GM19035 (cell line): ENCODE results near the gene KCNT2.
"Not testable (repeated sequence)": the region's sequence is repeated elsewhere in the genome, so short reads cannot be mapped to it uniquely, and the experiment has no call there.

Experiments used
- ATAC-seq: cut with Tn5 transposase; IDR thresholded peaks from one replicate; pipeline ENCODE4 v1.9.1; 2021; ENCODE audit not compliant: unreplicated experiment

KCNT2 gene

GRCh38 chr1:196516373-196516772 lies 91.9 kb downstream of the KCNT2 start:
- no peak for ATAC-seq

DNA sequence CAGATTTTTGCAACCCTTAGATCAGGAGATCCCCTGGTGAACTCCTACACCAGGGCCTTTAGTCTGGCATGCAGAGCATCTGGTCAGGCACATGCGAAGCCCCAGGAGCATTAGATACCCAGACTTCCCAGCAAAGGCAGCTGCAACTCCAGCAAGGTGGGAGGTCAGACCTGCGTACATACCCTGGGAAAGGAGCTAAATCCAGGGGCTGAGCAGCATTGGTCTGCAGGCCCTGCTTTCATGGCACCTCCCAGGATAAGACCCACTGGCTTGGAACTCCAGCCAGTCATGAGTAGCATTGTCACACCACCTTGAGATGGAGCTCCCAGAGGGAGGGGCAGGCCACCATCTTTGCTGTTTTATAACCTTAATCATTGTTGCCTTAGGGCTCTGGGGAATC lies 92.3 kb downstream of the KCNT2 start:
- no peak for ATAC-seq

- ATAC-seq = no peak
Measured at GRCh38 chr1:196513821-196514220, 94.4 kb downstream of the KCNT2 start.

DNA sequence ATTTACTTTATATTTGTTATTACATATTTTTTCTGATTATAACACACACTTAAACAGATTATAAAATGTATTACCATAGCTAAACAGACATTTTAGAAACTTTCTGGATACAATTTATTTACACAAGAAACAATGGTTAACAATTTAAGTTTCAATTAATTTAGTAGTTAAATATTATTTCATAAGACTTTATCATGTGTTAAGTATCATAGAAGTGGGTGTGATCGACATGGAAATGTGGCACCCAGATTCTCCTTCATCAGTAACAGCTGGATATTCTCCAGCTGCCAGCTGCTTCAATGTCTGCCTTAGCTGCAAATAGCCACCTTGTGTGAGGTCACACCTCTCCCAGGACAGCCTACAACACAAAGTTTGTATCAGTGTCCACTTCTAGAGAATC lies 97.8 kb downstream of the KCNT2 start:
- ATAC-seq = no peak

- not testable (repeated sequence) for ATAC-seq
Measured at GRCh38 chr1:196504224-196504623, 104.0 kb downstream of the KCNT2 start.

DNA sequence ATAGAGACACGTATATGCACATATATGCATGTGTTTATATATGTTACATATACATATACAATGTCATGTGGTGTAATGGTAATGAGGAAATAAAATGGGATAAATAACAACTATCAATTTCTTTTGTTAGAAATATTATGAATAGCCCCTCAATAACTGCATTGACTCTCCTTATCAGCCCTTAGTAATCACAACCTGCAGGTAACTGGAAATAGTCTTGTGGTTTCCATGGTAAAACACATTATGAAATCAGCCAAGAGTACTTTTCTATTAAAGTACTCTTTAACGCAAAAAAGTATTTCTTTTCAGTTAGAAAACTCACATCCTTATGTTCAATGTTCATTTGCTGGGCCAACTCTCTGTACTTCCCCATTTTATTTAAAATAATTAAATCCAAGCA lies 105.8 kb downstream of the KCNT2 start:
- no peak for ATAC-seq

GRCh38 chr1:196501760-196502428 lies 106.3 kb downstream of the KCNT2 start:
- no peak for ATAC-seq

DNA sequence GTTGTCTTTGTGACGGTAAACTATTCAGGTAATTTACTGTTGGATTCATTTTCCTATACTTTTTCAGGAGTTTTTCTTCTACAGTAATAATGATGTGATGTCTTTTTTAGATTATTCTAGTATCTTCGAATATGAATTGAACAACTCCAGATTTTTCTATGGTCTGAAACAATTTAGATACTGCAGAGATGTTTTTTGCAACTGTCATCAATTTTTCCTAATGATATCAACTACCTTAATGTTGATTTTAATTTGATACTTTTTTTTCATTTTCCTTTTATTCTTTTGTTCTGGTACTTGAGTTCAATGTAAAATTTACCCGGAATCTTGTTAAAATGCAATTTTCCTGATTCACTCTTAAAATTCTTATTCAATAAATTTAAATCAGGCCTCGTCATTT lies 110.4 kb downstream of the KCNT2 start:
- no peak for ATAC-seq

DNA sequence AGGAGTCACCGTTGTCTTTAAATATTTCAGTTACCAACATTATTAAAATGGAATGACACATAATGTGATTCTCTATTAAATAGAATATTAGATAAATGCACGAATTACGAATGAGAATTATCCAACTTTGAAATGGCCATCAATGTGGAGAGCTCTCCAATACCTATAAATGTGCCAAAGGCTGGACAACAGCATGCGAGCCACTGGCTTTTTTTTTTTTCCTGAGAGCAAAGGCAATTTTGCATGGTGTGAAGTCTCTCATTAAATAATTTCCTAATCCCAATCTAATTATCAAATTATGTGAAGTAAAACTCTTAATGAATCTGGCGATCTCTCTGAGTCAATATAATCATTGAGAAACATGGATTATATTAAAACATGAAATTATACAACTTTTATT lies 113.5 kb downstream of the KCNT2 start:
- no peak for ATAC-seq

DNA sequence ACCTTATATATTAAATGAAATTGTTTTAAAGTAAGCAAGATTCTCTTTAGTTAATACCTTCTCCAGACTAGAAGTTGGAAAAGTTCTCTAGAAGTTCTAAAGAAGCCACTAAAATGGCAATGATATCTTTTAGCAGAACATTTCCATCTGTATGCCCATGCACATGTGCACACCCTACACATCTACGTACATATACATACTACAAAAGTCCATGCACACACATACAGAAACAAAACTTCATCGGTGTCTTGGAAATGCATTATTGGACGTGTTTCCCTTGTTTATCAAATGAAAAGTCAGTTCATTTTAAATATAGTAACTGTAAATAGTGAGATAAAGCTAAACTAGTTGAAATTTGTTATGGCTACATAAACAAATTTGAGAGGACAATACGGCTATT lies 114.4 kb downstream of the KCNT2 start:
- ATAC-seq = no peak

DNA sequence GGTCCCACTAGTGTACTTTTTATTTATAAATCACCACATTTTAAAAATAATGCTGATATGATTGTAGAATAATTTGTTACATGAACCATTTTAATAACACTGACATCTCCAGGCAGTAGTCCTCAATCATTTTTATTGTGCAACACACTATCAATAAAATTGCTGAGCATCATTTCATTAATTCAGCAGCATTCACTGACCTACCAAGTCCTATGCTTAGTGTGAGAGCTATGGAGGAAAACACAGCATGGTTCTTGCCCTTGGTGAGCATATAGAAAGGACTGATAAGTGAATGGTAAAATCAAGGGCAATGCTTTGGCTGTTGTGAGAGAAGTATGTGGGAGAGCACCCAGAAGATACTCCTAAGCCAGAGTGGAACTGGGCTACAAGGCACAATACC lies 119.7 kb downstream of the KCNT2 start:
- ATAC-seq = no peak

DNA sequence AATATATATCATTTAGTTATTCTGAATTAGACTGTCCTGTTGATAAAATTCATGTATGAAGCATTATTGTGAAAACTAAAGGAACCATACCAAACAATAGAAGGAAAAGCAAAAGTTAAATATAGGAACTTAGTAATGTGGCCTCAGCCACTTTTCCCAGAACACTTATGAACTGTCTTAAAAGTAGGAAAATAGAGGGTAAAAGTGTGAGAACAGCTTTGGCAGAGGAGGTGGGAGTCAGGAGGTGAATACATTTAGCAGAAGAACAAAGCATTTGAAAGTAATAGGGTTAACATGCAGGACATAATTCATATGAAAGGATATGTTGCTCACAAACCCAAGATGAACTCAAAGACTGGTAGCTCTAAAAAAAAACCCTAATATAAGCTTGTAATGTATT lies 121.9 kb downstream of the KCNT2 start:
- no peak for ATAC-seq

DNA sequence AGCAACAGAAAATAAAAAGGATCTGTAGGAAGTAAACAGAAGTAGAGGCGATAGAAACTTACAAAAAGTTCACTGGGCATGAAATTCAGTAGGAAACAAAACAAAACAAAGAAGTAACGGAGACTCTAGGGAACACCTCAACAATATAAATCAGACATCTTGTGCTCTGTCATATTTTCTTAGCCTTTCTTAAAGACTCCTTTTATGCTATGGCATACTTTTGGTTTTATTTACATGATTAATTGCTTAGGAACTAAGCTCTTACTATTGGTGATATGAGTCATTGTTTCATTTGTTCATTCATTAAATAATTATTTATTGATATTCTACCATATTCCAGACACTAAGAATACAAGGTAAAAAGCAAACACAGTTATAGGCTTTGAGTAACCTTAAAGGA lies 126.6 kb downstream of the KCNT2 start:
- no peak for ATAC-seq

GRCh38 chr1:196477262-196477661 lies 131.0 kb downstream of the KCNT2 start:
- no peak for ATAC-seq

- no peak for ATAC-seq
Measured at GRCh38 chr1:196467230-196467925, 140.9 kb downstream of the KCNT2 start.

GRCh38 chr1:196466654-196467053 lies 141.6 kb downstream of the KCNT2 start:
- ATAC-seq = no peak

GRCh38 chr1:196466166-196466565 lies 142.1 kb downstream of the KCNT2 start:
- no peak for ATAC-seq

GRCh38 chr1:196464480-196464941 lies 143.7 kb downstream of the KCNT2 start:
- ATAC-seq = no peak

DNA sequence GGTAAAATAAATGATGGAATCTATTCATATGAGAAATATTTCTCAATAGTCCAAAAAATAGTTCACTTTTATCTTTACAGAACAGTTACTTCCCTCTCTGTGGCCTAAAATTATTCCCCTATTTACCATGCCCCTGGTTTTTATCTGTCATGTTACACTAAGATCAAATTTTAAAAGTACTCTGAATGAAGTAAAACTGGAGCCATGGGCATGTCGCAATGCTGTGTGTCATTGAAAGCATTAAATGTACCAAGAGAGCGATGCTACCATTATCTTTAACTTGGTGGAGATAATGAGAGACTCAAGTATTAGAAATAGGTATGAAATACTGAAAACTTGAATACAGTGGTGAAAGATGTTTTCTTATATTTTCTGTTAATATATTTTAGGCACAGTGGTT lies 146.2 kb downstream of the KCNT2 start:
- ATAC-seq = no peak

GRCh38 chr1:196461521-196461920 lies 146.7 kb downstream of the KCNT2 start:
- no peak for ATAC-seq

DNA sequence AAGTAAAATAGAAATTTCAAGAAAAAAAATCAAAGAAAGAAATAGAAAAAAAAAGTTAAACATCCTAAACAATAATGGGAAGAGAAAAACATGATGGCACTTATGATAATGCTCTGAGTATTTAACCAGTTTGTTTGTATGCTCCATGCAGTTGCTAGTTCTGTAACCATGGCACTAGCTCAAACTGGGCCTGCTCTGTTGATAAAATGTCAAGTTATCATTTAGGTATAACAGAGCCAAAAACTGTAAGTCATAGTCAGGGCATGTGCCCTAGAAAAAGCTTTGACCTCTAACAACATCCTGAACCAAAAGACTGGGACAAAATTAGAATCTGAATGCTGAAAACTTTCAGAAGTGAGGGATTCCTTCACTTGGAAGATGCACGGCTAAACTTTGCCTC lies 148.9 kb downstream of the KCNT2 start:
- no peak for ATAC-seq

DNA sequence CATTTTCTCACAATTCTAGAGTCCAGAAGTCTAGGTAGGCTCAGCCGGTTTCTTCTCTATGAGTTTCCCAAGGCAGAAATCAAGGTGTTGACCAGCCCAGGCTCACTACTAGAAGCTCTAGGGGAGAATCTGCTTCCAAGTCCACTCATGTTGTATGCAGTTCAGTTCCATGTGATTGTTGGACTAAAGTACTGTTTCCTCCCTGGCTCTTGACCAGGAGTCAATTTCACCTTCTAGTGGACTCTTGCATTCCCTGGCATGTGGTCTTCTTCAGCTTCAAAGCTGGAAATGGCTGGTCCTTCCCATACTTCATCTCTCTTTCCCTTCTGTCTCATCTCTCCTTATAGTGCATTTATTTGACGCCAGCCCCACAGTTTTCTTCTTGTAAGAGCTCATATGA lies 153.4 kb downstream of the KCNT2 start:
- ATAC-seq = no peak

DNA sequence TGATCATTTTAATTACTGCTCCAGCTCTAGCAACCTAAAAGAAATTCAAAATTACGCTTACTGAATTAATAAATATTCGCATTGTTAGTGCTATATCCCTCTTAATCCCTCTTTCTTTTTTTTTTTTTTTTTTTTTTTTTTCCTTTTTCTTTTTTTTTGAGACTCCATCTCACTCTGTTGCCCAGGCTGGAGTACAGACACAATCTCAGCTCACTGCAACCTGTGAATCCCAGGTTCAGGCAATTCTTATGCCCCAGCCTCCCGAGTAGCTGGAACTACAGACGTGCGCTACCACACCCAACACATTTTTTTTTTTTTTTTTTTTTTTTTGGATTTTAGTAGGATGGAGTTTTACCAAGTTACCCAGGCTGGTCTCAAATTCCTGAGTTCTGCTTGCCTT lies 157.1 kb downstream of the KCNT2 start:
- no peak for ATAC-seq
